ENCODE data around the gene PIWIL4. TPM values are rescaled to one million over a fixed set of nuclear protein-coding genes. Genes with fewer than 3 reads are reported as not detected.

The PIWIL4 gene
- total RNA-seq, 1 donor from 2014 or later, result 0.59 TPM

DNA sequence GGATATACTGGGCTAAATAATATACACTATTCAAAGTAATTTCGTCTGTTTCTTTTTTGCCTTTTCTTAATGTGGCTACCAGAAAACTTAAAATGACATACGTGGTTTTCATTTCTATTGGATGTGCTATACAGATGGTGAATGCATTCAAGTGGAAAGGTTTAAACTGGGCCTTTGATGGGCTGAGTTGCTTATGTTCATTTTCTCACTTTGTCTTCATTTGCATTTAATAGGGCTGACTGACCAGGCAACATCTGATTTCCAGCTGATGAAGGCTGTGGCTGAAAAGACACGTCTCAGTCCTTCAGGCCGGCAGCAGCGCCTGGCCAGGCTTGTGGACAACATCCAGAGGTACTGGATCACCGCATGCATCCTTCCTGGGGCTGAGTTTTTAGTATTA is 27.9 kb downstream of the PIWIL4 start:
- Mint-ChIP-seq H3K36me3 (ENCODE audit: low read depth, unreplicated experiment) (peaks cover 5% of the 10 kb centered on the region), H3K9me3 (ENCODE audit: unreplicated experiment) (no peaks in the 10 kb centered on the region), H3K27me3 (ENCODE audit: low read depth, unreplicated experiment) (peaks cover 8% of the 10 kb centered on the region), H3K4me1 (ENCODE audit: low read depth, unreplicated experiment) (no peaks in the 10 kb centered on the region), H3K4me3 (ENCODE audit: unreplicated experiment) (no peak overlapping the region), H3K27ac (ENCODE audit: unreplicated experiment) (no peak overlapping the region)
- FAIRE-seq, result no peak
- no peaks in the 10 kb centered on the region for H3K36me3 ChIP-seq (ENCODE audit: insufficient read depth, low read length)
- H3K9me3 ChIP-seq (ENCODE audit: insufficient read depth, low read depth, low read length), result no peaks in the 10 kb centered on the region
- no peak for DNase-seq (ENCODE audit: low read depth)
- no peaks in the 10 kb centered on the region for H4K20me1 ChIP-seq (ENCODE audit: insufficient read depth, low read length)
- H3K9ac ChIP-seq (ENCODE audit: low read length), result no peak overlapping the region
- H3K79me2 ChIP-seq (ENCODE audit: insufficient read depth, low read length), result no peaks in the 10 kb centered on the region
- H3K4me3 ChIP-seq (ENCODE audit: insufficient read depth, low read depth, low read length), result no peak overlapping the region
- H3K27ac ChIP-seq (ENCODE audit: low read depth, low read length), result no peak overlapping the region
- no peak overlapping the region for H2AFZ ChIP-seq (ENCODE audit: low read depth, low read length)
- no peaks in the 10 kb centered on the region for H3K4me1 ChIP-seq (ENCODE audit: insufficient read depth, low read length)
- H3K4me2 ChIP-seq (ENCODE audit: low read length), result no peak overlapping the region
- H3K27me3 ChIP-seq (ENCODE audit: insufficient read depth, low read length), result no peaks in the 10 kb centered on the region
- no peak for TF ChIP-seq EZH2 (IDR thresholded peaks at IDR 0.05; ENCODE audit: insufficient read depth, low read length)
- TF ChIP-seq, protein P1, sequence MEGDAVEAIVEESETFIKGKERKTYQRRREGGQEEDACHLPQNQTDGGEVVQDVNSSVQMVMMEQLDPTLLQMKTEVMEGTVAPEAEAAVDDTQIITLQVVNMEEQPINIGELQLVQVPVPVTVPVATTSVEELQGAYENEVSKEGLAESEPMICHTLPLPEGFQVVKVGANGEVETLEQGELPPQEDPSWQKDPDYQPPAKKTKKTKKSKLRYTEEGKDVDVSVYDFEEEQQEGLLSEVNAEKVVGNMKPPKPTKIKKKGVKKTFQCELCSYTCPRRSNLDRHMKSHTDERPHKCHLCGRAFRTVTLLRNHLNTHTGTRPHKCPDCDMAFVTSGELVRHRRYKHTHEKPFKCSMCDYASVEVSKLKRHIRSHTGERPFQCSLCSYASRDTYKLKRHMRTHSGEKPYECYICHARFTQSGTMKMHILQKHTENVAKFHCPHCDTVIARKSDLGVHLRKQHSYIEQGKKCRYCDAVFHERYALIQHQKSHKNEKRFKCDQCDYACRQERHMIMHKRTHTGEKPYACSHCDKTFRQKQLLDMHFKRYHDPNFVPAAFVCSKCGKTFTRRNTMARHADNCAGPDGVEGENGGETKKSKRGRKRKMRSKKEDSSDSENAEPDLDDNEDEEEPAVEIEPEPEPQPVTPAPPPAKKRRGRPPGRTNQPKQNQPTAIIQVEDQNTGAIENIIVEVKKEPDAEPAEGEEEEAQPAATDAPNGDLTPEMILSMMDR (IDR thresholded peaks at IDR 0.05; ENCODE audit: insufficient read depth, low read depth, low read length), result no peak

DNA sequence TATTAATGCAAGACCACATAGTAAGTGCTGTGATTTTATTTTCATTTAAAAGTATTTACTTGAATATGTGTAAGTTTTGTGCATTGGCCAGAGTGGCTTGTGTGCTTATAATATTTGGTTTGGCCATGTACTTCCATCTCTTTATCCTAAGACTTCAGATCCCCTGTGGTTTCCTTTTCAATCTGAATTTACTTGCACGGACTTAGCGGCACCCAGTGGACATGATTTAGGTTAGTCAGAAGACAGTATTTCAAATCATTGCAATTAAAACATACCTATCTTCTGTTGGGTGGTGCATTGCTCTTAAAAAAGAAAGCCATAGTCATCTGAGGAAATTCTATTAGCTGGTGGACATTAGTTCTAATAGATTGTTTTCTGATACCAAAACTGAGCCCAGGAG is 30.7 kb downstream of the PIWIL4 start:
- no peak overlapping the region for H2AFZ ChIP-seq (ENCODE audit: low read depth, low read length)
- H3K4me3 Mint-ChIP-seq (ENCODE audit: unreplicated experiment), result no peak overlapping the region
- no peaks in the 10 kb centered on the region for H3K27me3 ChIP-seq (ENCODE audit: insufficient read depth, low read length)

DNA sequence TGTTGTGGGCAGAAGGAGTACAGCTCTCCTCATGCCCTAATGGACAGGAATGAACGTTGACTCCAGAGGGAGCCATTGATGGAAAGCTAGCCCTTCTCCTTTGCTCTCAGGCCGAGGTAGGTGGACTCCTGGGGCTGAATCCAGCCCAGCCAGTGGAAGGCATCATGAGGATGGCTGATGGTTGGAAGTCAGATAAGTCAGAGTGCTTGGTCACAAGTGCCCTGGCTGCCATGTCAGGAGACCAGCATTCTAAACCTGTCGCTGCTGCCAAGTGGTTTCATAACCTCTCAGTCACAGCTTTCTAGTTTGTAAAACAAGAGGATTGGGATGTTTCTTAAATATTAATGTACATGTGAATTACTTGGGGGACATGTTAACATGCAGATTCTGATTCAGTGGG is 32.3 kb downstream of the PIWIL4 start:
- Histone ChIP-seq H3K27me3 (ENCODE audit: insufficient read depth, low read length) (no peaks in the 10 kb centered on the region), H3K4me2 (ENCODE audit: low read length) (no peak overlapping the region), H3K27ac (ENCODE audit: low read depth, low read length) (no peak overlapping the region), H3K4me3 (ENCODE audit: insufficient read depth, low read depth, low read length) (no peak overlapping the region), H3K36me3 (ENCODE audit: insufficient read depth, low read length) (no peaks in the 10 kb centered on the region), H3K9ac (ENCODE audit: low read length) (no peak overlapping the region), H3K79me2 (ENCODE audit: insufficient read depth, low read length) (no peaks in the 10 kb centered on the region), H2AFZ (ENCODE audit: low read depth, low read length) (no peak overlapping the region), H3K9me3 (ENCODE audit: insufficient read depth, low read depth, low read length) (no peaks in the 10 kb centered on the region), H4K20me1 (ENCODE audit: insufficient read depth, low read length) (no peaks in the 10 kb centered on the region), H3K4me1 (ENCODE audit: insufficient read depth, low read length) (no peaks in the 10 kb centered on the region)
- DNase-seq (ENCODE audit: low read depth) (no peak), FAIRE-seq (no peak)
- TF ChIP-seq, protein P1 (IDR thresholded peaks at IDR 0.05; ENCODE audit: insufficient read depth, low read depth, low read length), result no peak
- TF ChIP-seq EZH2 (IDR thresholded peaks at IDR 0.05; ENCODE audit: insufficient read depth, low read length), result no peak
- Mint-ChIP-seq H3K27me3 (ENCODE audit: low read depth, unreplicated experiment) (no peaks in the 10 kb centered on the region), H3K27ac (ENCODE audit: unreplicated experiment) (no peak overlapping the region), H3K4me3 (ENCODE audit: unreplicated experiment) (no peak overlapping the region), H3K9me3 (ENCODE audit: unreplicated experiment) (no peaks in the 10 kb centered on the region), H3K36me3 (ENCODE audit: low read depth, unreplicated experiment) (no peaks in the 10 kb centered on the region), H3K4me1 (ENCODE audit: low read depth, unreplicated experiment) (peaks cover 6% of the 10 kb centered on the region)

More for the DNA sequence above, 30.7 kb downstream of the PIWIL4 start:
- Mint-ChIP-seq H3K4me1 (ENCODE audit: low read depth, unreplicated experiment) (peaks cover 3% of the 10 kb centered on the region), H3K27me3 (ENCODE audit: low read depth, unreplicated experiment) (no peaks in the 10 kb centered on the region), H3K36me3 (ENCODE audit: low read depth, unreplicated experiment) (no peaks in the 10 kb centered on the region), H3K9me3 (ENCODE audit: unreplicated experiment) (no peaks in the 10 kb centered on the region), H3K27ac (ENCODE audit: unreplicated experiment) (no peak overlapping the region)
- no peak for DNase-seq (ENCODE audit: low read depth)
- H3K9me3 ChIP-seq (ENCODE audit: insufficient read depth, low read depth, low read length), result no peaks in the 10 kb centered on the region
- H3K27ac ChIP-seq (ENCODE audit: low read depth, low read length), result no peak overlapping the region
- FAIRE-seq, result no peak
- TF ChIP-seq, protein P1 (IDR thresholded peaks at IDR 0.05; ENCODE audit: insufficient read depth, low read depth, low read length), result no peak
- no peak for TF ChIP-seq EZH2 (IDR thresholded peaks at IDR 0.05; ENCODE audit: insufficient read depth, low read length)
- no peak overlapping the region for H3K9ac ChIP-seq (ENCODE audit: low read length)
- H3K4me3 ChIP-seq (ENCODE audit: insufficient read depth, low read depth, low read length), result no peak overlapping the region
- H3K4me2 ChIP-seq (ENCODE audit: low read length), result no peak overlapping the region
- H4K20me1 ChIP-seq (ENCODE audit: insufficient read depth, low read length), result no peaks in the 10 kb centered on the region
- no peaks in the 10 kb centered on the region for H3K79me2 ChIP-seq (ENCODE audit: insufficient read depth, low read length)
- H3K36me3 ChIP-seq (ENCODE audit: insufficient read depth, low read length), result no peaks in the 10 kb centered on the region
- H3K4me1 ChIP-seq (ENCODE audit: insufficient read depth, low read length), result no peaks in the 10 kb centered on the region
